ENCODE measurements around the gene KRTAP5-7.

The KRTAP5-7 gene

GRCh38 chr11:71548716-71549151 is 21.7 kb downstream of the KRTAP5-7 start:
- in situ Hi-C loops (cut with MboI; ENCODE audit: low pct_unique_long_range_greater_than_20kb, low sequenced_read_pairs, unreplicated experiment): no loop called here
- no peak for DNase-seq (ENCODE audit: low spot score)
- TF ChIP-seq CTCF (IDR thresholded peaks at IDR 0.05; ENCODE audit: extremely low read depth, insufficient read depth, missing control alignments): no peak

GRCh38 chr11:71551711-71552110 is 24.6 kb downstream of the KRTAP5-7 start:
- in situ Hi-C loops (cut with MboI; ENCODE audit: low pct_unique_long_range_greater_than_20kb, low sequenced_read_pairs, unreplicated experiment): no loop called here
- TF ChIP-seq CTCF (IDR thresholded peaks at IDR 0.05; ENCODE audit: extremely low read depth, insufficient read depth, missing control alignments): no peak
- DNase-seq (ENCODE audit: low spot score): no peak

- in situ Hi-C loops (cut with MboI; ENCODE audit: low pct_unique_long_range_greater_than_20kb, low sequenced_read_pairs, unreplicated experiment): no loop called here
- DNase-seq (ENCODE audit: low spot score): no peak
- no peak for TF ChIP-seq CTCF (IDR thresholded peaks at IDR 0.05; ENCODE audit: extremely low read depth, insufficient read depth, missing control alignments)
Observed at GRCh38 chr11:71554996-71555395, 27.9 kb downstream of the KRTAP5-7 start.

GRCh38 chr11:71555508-71555907 is 28.4 kb downstream of the KRTAP5-7 start:
- no peak for TF ChIP-seq CTCF (IDR thresholded peaks at IDR 0.05; ENCODE audit: extremely low read depth, insufficient read depth, missing control alignments)
- DNase-seq (ENCODE audit: low spot score): no peak
- in situ Hi-C loops (cut with MboI; ENCODE audit: low pct_unique_long_range_greater_than_20kb, low sequenced_read_pairs, unreplicated experiment): no loop called here

GRCh38 chr11:71556018-71556417 is 29.0 kb downstream of the KRTAP5-7 start:
- no peak for TF ChIP-seq CTCF (IDR thresholded peaks at IDR 0.05; ENCODE audit: extremely low read depth, insufficient read depth, missing control alignments)
- no peak for DNase-seq (ENCODE audit: low spot score)
- in situ Hi-C loops (cut with MboI; ENCODE audit: low pct_unique_long_range_greater_than_20kb, low sequenced_read_pairs, unreplicated experiment): no loop called here

- DNase-seq (ENCODE audit: low spot score): no peak
- TF ChIP-seq CTCF (IDR thresholded peaks at IDR 0.05; ENCODE audit: extremely low read depth, insufficient read depth, missing control alignments): no peak
- in situ Hi-C loops (cut with MboI; ENCODE audit: low pct_unique_long_range_greater_than_20kb, low sequenced_read_pairs, unreplicated experiment): no loop called here
Observed at GRCh38 chr11:71557257-71557656, 30.2 kb downstream of the KRTAP5-7 start.

GRCh38 chr11:71558996-71559395 is 31.9 kb downstream of the KRTAP5-7 start:
- no peak for TF ChIP-seq CTCF (IDR thresholded peaks at IDR 0.05; ENCODE audit: extremely low read depth, insufficient read depth, missing control alignments)
- no peak for DNase-seq (ENCODE audit: low spot score)
- in situ Hi-C loops (cut with MboI; ENCODE audit: low pct_unique_long_range_greater_than_20kb, low sequenced_read_pairs, unreplicated experiment): no loop called here
